Measurements from ENCODE around the gene CNPY4. TPM values are rescaled to one million over a fixed set of nuclear protein-coding genes. Genes with fewer than 3 reads are reported as not detected.

CNPY4 gene
- polyA plus RNA-seq, 1 donor (not counting 4 experiments of a cell fraction or from before 2014, with no cell fraction given): 9.9 TPM

GRCh38 chr7:100170101-100170897 lies 50.9 kb downstream of the CNPY4 start:
- Histone ChIP-seq H3K4me1 (ENCODE audit: control insufficient read depth, extremely low read depth, insufficient read depth, low read length) (peaks cover 15% of the 10 kb centered on the region), H3K9ac (ENCODE audit: control insufficient read depth, extremely low read depth, insufficient read depth, low read length) (no peak overlapping the region), H3K9me1 (ENCODE audit: control insufficient read depth, extremely low read depth, insufficient read depth, low read length) (no peaks in the 10 kb centered on the region), H3K4me2 (ENCODE audit: control insufficient read depth, extremely low read depth, insufficient read depth, low read depth, low read length) (no peak overlapping the region), H4K20me1 (ENCODE audit: control insufficient read depth, extremely low read depth, insufficient read depth, low read length) (no peaks in the 10 kb centered on the region), H2AFZ (ENCODE audit: control insufficient read depth, low read length) (no peak overlapping the region), H3K79me2 (ENCODE audit: control insufficient read depth, insufficient read depth, low read length) (no peaks in the 10 kb centered on the region), H3K27me3 (ENCODE audit: control insufficient read depth, extremely low read depth, insufficient read depth, low read length) (peaks cover 14% of the 10 kb centered on the region), H3K27ac (ENCODE audit: control insufficient read depth, insufficient read depth, low read length) (no peak overlapping the region), H3K36me3 (ENCODE audit: control insufficient read depth in 2 of 2, extremely low read depth in 1 of 2, insufficient read depth in 2 of 2, low read length in 2 of 2) (no peaks in the 10 kb centered on the region), H3K4me3 (ENCODE audit: control insufficient read depth in 2 of 3, extremely low read depth in 1 of 3, insufficient read depth in 2 of 3, low read depth in 1 of 3, low read length in 3 of 3) (peak overlapping the region in 1 of 3 experiments; percentile 39), H3K9me3 (ENCODE audit: control insufficient read depth, low read depth, low read length) (no peaks in the 10 kb centered on the region)
- dilution Hi-C loops (cut with MboI; ENCODE audit: extremely low pct_ligation_motif_present, low sequenced_read_pairs): no loop called here
- TF ChIP-seq EZH2 (IDR thresholded peaks at IDR 0.05; ENCODE audit: low read length) (no peak), CTCF (optimal IDR thresholded peaks at IDR 0.05 in 1 of 3, IDR thresholded peaks at IDR 0.05 in 1 of 3, conservative IDR thresholded peaks at IDR 0.05 in 1 of 3; ENCODE audit: extremely low read depth in 1 of 3, insufficient read depth in 2 of 3, low read length in 3 of 3) (no peak)
- DNase-seq (ENCODE audit: low read depth, low spot score) (no peak), FAIRE-seq (no peak)

GRCh38 chr7:100171087-100171681 lies 51.8 kb downstream of the CNPY4 start:
- H3K79me2 ChIP-seq (ENCODE audit: control insufficient read depth, insufficient read depth, low read length): no peaks in the 10 kb centered on the region
- no peak overlapping the region for H3K9ac ChIP-seq (ENCODE audit: control insufficient read depth, extremely low read depth, insufficient read depth, low read length)
- no peaks in the 10 kb centered on the region for H3K9me3 ChIP-seq (ENCODE audit: control insufficient read depth, low read depth, low read length)
- TF ChIP-seq CTCF (optimal IDR thresholded peaks at IDR 0.05 in 1 of 3, IDR thresholded peaks at IDR 0.05 in 1 of 3, conservative IDR thresholded peaks at IDR 0.05 in 1 of 3; ENCODE audit: extremely low read depth in 1 of 3, insufficient read depth in 2 of 3, low read length in 3 of 3): no peak
- no peak for TF ChIP-seq EZH2 (IDR thresholded peaks at IDR 0.05; ENCODE audit: low read length)
- peaks cover 15% of the 10 kb centered on the region for H3K4me1 ChIP-seq (ENCODE audit: control insufficient read depth, extremely low read depth, insufficient read depth, low read length)
- H3K27ac ChIP-seq (ENCODE audit: control insufficient read depth, insufficient read depth, low read length): no peak overlapping the region
- H2AFZ ChIP-seq (ENCODE audit: control insufficient read depth, low read length): peak overlapping the region; percentile 6
- no peaks in the 10 kb centered on the region for H4K20me1 ChIP-seq (ENCODE audit: control insufficient read depth, extremely low read depth, insufficient read depth, low read length)
- no peaks in the 10 kb centered on the region for H3K9me1 ChIP-seq (ENCODE audit: control insufficient read depth, extremely low read depth, insufficient read depth, low read length)
- H3K4me2 ChIP-seq (ENCODE audit: control insufficient read depth, extremely low read depth, insufficient read depth, low read depth, low read length): peak overlapping the region; percentile 42
- H3K36me3 ChIP-seq (ENCODE audit: control insufficient read depth in 2 of 2, extremely low read depth in 1 of 2, insufficient read depth in 2 of 2, low read length in 2 of 2): no peaks in the 10 kb centered on the region
- FAIRE-seq: no peak
- H3K27me3 ChIP-seq (ENCODE audit: control insufficient read depth, extremely low read depth, insufficient read depth, low read length): peaks cover 14% of the 10 kb centered on the region
- H3K4me3 ChIP-seq (ENCODE audit: control insufficient read depth in 2 of 3, extremely low read depth in 1 of 3, insufficient read depth in 2 of 3, low read depth in 1 of 3, low read length in 3 of 3): peak overlapping the region; percentile 19 to 39 (median 35)
- dilution Hi-C loops (cut with MboI; ENCODE audit: extremely low pct_ligation_motif_present, low sequenced_read_pairs): no loop called here
- no peak for DNase-seq (ENCODE audit: low read depth, low spot score)
